Endothelial cell of umbilical vein (primary cell): ENCODE results near the gene CAMK2G. TPM values are rescaled to one million over a fixed set of nuclear protein-coding genes. Genes with fewer than 3 reads are reported as not detected.

ENCODE experiments used
- BruUV-seq: library from RNA; stranded (reverse); fragments of 400-500 nt; replicated peaks from 2 replicates; lab custom pipeline; 2021; lab: Mats Ljungman, UMichigan
- CTCF ChIA-PET: fragments of 300-600, 350-600 bp; sonication (Branson Sonifier 250); formaldehyde crosslinking; loops from one replicate; lab custom pipeline; 2021; ENCODE audit warnings: antibody characterized with exemption, inconsistent platforms; lab: Charles Lee
- POLR2A ChIA-PET: fragments of 300-600, 350-600 bp; sonication (Branson Sonifier 250); formaldehyde crosslinking; loops from one replicate; lab custom pipeline; 2021; ENCODE audit warnings: antibody characterized with exemption, inconsistent platforms; lab: Charles Lee
- DNase-seq: peaks from one replicate; pipeline ENCODE4 v3.0.0-alpha.2; 2011; ENCODE audit warnings: low read depth, low spot score
- FAIRE-seq: peaks from 2 replicates; lab custom pipeline; 2011; peaks lifted over from hg19 to GRCh38; lab: Jason Lieb, UNC
- H2AFZ ChIP-seq: 2 replicates; pipeline ENCODE4 v1.6.0; 2012; ENCODE audit warnings: low read depth, low read length, control low read depth, inconsistent platforms
- H3K27ac ChIP-seq: 2 replicates; pipeline ENCODE4 v1.5.1; 2011; ENCODE audit warnings: low read depth, mild to moderate bottlenecking, control low read depth, low read length, moderate library complexity; ENCODE audit not compliant: insufficient read depth
- H3K27me3 ChIP-seq, 2 experiments: 2 replicates each; pipeline versions ENCODE4 v1.6.0 to v1.6.1; 2011; ENCODE audit warnings: low read length in 2 of 2, mixed read lengths in 1 of 2; ENCODE audit not compliant: control insufficient read depth in 2 of 2, insufficient read depth in 2 of 2
- H3K36me3 ChIP-seq, 2 experiments: 2 replicates in 1 of 2; 3 replicates in 1 of 2; pipeline ENCODE4 v1.5.1; 2011; ENCODE audit warnings: low read length in 2 of 2, mild to moderate bottlenecking in 1 of 2, moderate library complexity in 1 of 2; ENCODE audit not compliant: control insufficient read depth in 2 of 2, insufficient read depth in 2 of 2; ENCODE audit errors: extremely low read depth in 1 of 2
- H3K4me1 ChIP-seq: 3 replicates; pipeline ENCODE4 v1.5.1; 2011; ENCODE audit warnings: mild to moderate bottlenecking, low read length; ENCODE audit not compliant: control insufficient read depth, insufficient read depth; ENCODE audit errors: extremely low read depth
- H3K4me2 ChIP-seq: 2 replicates; pipeline ENCODE4 v1.6.1; 2011; ENCODE audit warnings: low read length, control low read depth, mixed read lengths; ENCODE audit not compliant: insufficient read depth
- H3K4me3 ChIP-seq, 3 experiments: fragments of 200-600 bp in 1 of 3; sonication (generic), shearing (Covaris generic) in 1 of 3; replicated peaks in 1 of 3; 2 replicates each; pipeline ENCODE4 v1.5.1; 2011 to 2016; ENCODE audit warnings: control low read depth in 3 of 3, low read length in 3 of 3, mild to moderate bottlenecking in 2 of 3, inconsistent platforms in 1 of 3, low read depth in 1 of 3, moderate library complexity in 1 of 3; ENCODE audit not compliant: insufficient read depth in 1 of 3
- H3K79me2 ChIP-seq: 2 replicates; pipeline ENCODE4 v1.6.0; 2012; ENCODE audit warnings: low read length, inconsistent platforms; ENCODE audit not compliant: control insufficient read depth, insufficient read depth
- H3K9ac ChIP-seq: replicated peaks from 2 replicates; pipeline ENCODE3; 2011; ENCODE audit warnings: low read length, control low read depth; ENCODE audit not compliant: insufficient read depth; ENCODE audit errors: extremely low read depth
- H3K9me1 ChIP-seq: replicated peaks from 3 replicates; pipeline ENCODE4 v1.6.0; 2011; ENCODE audit warnings: mild to moderate bottlenecking, low read length; ENCODE audit not compliant: control insufficient read depth, insufficient read depth; ENCODE audit errors: extremely low read depth
- H3K9me3 ChIP-seq: replicated peaks from 2 replicates; pipeline ENCODE4 v1.5.1; 2012; ENCODE audit warnings: low read length, inconsistent platforms; ENCODE audit not compliant: control insufficient read depth, insufficient read depth
- H4K20me1 ChIP-seq: replicated peaks from 2 replicates; pipeline ENCODE3; 2011; ENCODE audit warnings: mild to moderate bottlenecking, low read length; ENCODE audit not compliant: control insufficient read depth, insufficient read depth; ENCODE audit errors: extremely low read depth
- EZH2 ChIP-seq: IDR thresholded peaks from 2 replicates; pipeline ENCODE4 v1.6.1; 2012; ENCODE audit warnings: borderline replicate concordance, low read depth, mild to moderate bottlenecking, moderate library complexity, low read length, inconsistent platforms; ENCODE audit not compliant: severe bottlenecking
- FOS ChIP-seq: IDR thresholded peaks from 2 replicates; pipeline ENCODE4 v1.6.1; 2011; ENCODE audit warnings: mild to moderate bottlenecking, low read length, moderate library complexity, borderline replicate concordance; ENCODE audit not compliant: insufficient read depth
- GATA2 ChIP-seq: IDR thresholded peaks from 2 replicates; pipeline ENCODE4 v1.7.0; 2011; ENCODE audit warnings: low read depth, mild to moderate bottlenecking, moderate library complexity, mixed read lengths, low read length; ENCODE audit not compliant: insufficient read length, insufficient read depth
- JUN ChIP-seq: IDR thresholded peaks from 2 replicates; pipeline ENCODE4 v1.6.1; 2011; ENCODE audit warnings: borderline replicate concordance, low read depth; ENCODE audit not compliant: insufficient read length, insufficient read depth
- MYC ChIP-seq: IDR thresholded peaks from one replicate; pipeline ENCODE4 v1.6.1; 2011; ENCODE audit warnings: mild to moderate bottlenecking, low read depth, low read length
- POLR2A ChIP-seq: IDR thresholded peaks from 2 replicates; pipeline ENCODE4 v1.6.1; 2012; ENCODE audit warnings: low read depth, mild to moderate bottlenecking, control low read depth, low read length
- POLR2AphosphoS5 ChIP-seq: IDR thresholded peaks from 2 replicates; pipeline ENCODE4 v1.6.1; 2012; ENCODE audit warnings: low read depth, mild to moderate bottlenecking, control low read depth, low read length, moderate library complexity; ENCODE audit not compliant: insufficient read depth
- dilution Hi-C: fragments of 300-500 bp; cut with MboI; formaldehyde crosslinking; loops from one replicate; pipeline ENCODE4 v1.15.0; 2019; ENCODE audit warnings: low sequenced_read_pairs; ENCODE audit not compliant: extremely low pct_ligation_motif_present
- intact Hi-C: fragments of 100-400 bp; cut with micrococcal nuclease; formaldehyde crosslinking; loops from one replicate; pipeline ENCODE4 v1.10.0; 2022
- polyA plus RNA-seq, 4 experiments: library from polyadenylated mRNA; depleted of rRNA in 3 of 4; stranded (reverse) in 3 of 4; unstranded in 1 of 4; fragments of >200 nt; gene quantifications; 2 replicates each; pipeline versions ENCODE4 v1.2.1 to v1.2.3, GENCODE V29; 2011 to 2012; ENCODE audit warnings: missing spikeins in 1 of 4
- total RNA-seq: library from RNA; stranded (reverse); gene quantifications from 2 replicates; pipeline ENCODE4 v1.2.3, GENCODE V29; 2021
- TF ChIP-seq, protein P1 (sequence below): IDR thresholded peaks from 2 replicates; pipeline ENCODE4 v1.6.1; 2011; ENCODE audit not compliant: insufficient read depth, insufficient read length
- TF ChIP-seq, protein P2 (sequence below), 2 donors: IDR thresholded peaks; 1 replicate in 1 of 2; 2 replicates in 1 of 2; pipeline ENCODE4 v1.5.1; 2011; ENCODE audit warnings: low read length in 2 of 2, mild to moderate bottlenecking in 2 of 2, moderate library complexity in 2 of 2, control low read depth in 1 of 2, inconsistent platforms in 1 of 2, low read depth in 1 of 2; ENCODE audit not compliant: insufficient read depth in 1 of 2; ENCODE audit errors: extremely low read depth in 1 of 2

Gene CAMK2G
- total and polyA plus RNA-seq, 2 donors (not counting 3 experiments of a cell fraction or from before 2014, with no cell fraction given): 27.2 to 33.6 TPM

DNA sequence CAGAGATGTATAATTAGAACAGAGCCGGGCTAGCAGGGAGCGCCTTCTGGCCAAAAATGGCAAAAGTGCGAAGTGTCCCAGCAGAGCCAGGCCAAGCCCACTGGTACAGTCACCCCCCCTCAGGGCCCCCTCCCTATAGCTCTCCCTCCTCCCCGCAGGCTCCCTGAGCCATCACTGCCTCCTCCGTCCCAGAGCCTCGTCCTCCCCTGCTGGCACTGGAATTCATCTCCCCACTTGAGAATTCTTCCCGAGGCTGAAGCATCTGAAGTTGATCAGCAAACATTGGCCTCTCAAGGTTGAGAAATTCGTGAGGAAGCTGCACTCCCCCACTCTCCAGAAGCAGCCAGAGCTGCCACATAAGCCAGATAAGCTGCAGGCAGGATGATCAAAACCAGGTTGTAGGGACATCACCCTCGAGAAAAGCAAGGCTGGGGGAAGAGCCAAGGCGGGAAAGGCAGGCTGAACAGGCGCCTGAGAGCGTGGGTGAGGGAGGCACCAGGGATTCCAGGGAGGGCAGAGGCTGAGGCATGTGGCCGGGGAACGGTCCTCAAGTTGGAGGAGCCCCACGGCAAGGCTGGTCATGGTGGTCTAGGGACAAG, 23.4 kb downstream of the CAMK2G start:
- dilution Hi-C loops (no loop called here), intact Hi-C loops (no loop called here)
- H3K9ac ChIP-seq: no peak overlapping the region
- CTCF ChIA-PET: interaction anchor here (1.2 to 11.6 kb wide), 5 partner anchors 15 to 42 kb away, joined by 3 to 171 read pairs (median 5); no protein-coding TSS in a partner anchor
- H2AFZ ChIP-seq: no peak overlapping the region
- TF ChIP-seq POLR2AphosphoS5 (no peak), EZH2 (no peak), JUN (no peak), FOS (no peak), GATA2 (no peak), MYC (no peak), POLR2A (no peak)
- TF ChIP-seq, protein P1, sequence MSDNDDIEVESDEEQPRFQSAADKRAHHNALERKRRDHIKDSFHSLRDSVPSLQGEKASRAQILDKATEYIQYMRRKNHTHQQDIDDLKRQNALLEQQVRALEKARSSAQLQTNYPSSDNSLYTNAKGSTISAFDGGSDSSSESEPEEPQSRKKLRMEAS: no peak
- TF ChIP-seq, protein P2, sequence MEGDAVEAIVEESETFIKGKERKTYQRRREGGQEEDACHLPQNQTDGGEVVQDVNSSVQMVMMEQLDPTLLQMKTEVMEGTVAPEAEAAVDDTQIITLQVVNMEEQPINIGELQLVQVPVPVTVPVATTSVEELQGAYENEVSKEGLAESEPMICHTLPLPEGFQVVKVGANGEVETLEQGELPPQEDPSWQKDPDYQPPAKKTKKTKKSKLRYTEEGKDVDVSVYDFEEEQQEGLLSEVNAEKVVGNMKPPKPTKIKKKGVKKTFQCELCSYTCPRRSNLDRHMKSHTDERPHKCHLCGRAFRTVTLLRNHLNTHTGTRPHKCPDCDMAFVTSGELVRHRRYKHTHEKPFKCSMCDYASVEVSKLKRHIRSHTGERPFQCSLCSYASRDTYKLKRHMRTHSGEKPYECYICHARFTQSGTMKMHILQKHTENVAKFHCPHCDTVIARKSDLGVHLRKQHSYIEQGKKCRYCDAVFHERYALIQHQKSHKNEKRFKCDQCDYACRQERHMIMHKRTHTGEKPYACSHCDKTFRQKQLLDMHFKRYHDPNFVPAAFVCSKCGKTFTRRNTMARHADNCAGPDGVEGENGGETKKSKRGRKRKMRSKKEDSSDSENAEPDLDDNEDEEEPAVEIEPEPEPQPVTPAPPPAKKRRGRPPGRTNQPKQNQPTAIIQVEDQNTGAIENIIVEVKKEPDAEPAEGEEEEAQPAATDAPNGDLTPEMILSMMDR (IDR thresholded peaks at IDR 0.05; ENCODE audit: extremely low read depth in 1 of 2, insufficient read depth in 1 of 2, low read depth in 1 of 2, low read length in 2 of 2): no peak
- BruUV-seq: no TSS peak
- no peaks in the 10 kb centered on the region for H3K27me3 ChIP-seq
- H3K27ac ChIP-seq: no peak overlapping the region
- H4K20me1 ChIP-seq: no peaks in the 10 kb centered on the region
- H3K36me3 ChIP-seq: peaks cover 12 to 33% of the 10 kb centered on the region in 2 experiments
- H3K4me3 ChIP-seq: no peak overlapping the region
- no peaks in the 10 kb centered on the region for H3K79me2 ChIP-seq
- DNase-seq (no peak), FAIRE-seq (no peak)
- POLR2A ChIA-PET: no interaction called here
- H3K9me1 ChIP-seq: no peaks in the 10 kb centered on the region
- H3K4me1 ChIP-seq: no peaks in the 10 kb centered on the region
- H3K4me2 ChIP-seq: no peak overlapping the region
- no peaks in the 10 kb centered on the region for H3K9me3 ChIP-seq
